ENCODE data around the gene UBIAD1.
"Not testable (repeated sequence)": the region's sequence is repeated elsewhere in the genome, so short reads cannot be mapped to it uniquely, and the experiment has no call there.

Gene UBIAD1

GRCh38 chr1:11272832-11273594 lies at the start of gene UBIAD1:
TSS of gene UBIAD1 (plus strand) at chr1:11273198. CDS start at chr1:11273532, 334 bp downstream.
- DNase-seq: peak; percentile 13

- no peak for DNase-seq
Measured at GRCh38 chr1:11227106-11228077, 45.6 kb upstream of the UBIAD1 start.

GRCh38 chr1:11229203-11229602 lies 43.8 kb upstream of the UBIAD1 start:
- DNase-seq: no peak

GRCh38 chr1:11233208-11233607 lies 39.8 kb upstream of the UBIAD1 start:
- no peak for DNase-seq

GRCh38 chr1:11237356-11237755 lies 35.6 kb upstream of the UBIAD1 start:
- DNase-seq: no peak

- DNase-seq: no peak
Measured at GRCh38 chr1:11238311-11238710, 34.7 kb upstream of the UBIAD1 start.

- DNase-seq: no peak
Measured at GRCh38 chr1:11245248-11245647, 27.8 kb upstream of the UBIAD1 start.

GRCh38 chr1:11245904-11246719 lies 26.9 kb upstream of the UBIAD1 start:
- DNase-seq: no peak

GRCh38 chr1:11248169-11248568 lies 24.8 kb upstream of the UBIAD1 start:
- no peak for DNase-seq

GRCh38 chr1:11252538-11252937 lies 20.5 kb upstream of the UBIAD1 start:
- DNase-seq: no peak

- DNase-seq: no peak
Measured at GRCh38 chr1:11253226-11253625, 19.8 kb upstream of the UBIAD1 start.

- no peak for DNase-seq
Measured at GRCh38 chr1:11256299-11256698, 16.7 kb upstream of the UBIAD1 start.

- peak; percentile 98 for DNase-seq
Measured at GRCh38 chr1:11262171-11263049, 10.6 kb upstream of the UBIAD1 start, which contains the start of gene MTOR. TSS of gene MTOR (minus strand) at chr1:11262551. CDS start at chr1:11259409, 3,142 bp downstream.

- no peak for DNase-seq
Measured at GRCh38 chr1:11266268-11267074, 6.5 kb upstream of the UBIAD1 start.

- DNase-seq: not testable (repeated sequence)
Measured at GRCh38 chr1:11267350-11268337, 5.4 kb upstream of the UBIAD1 start.

- DNase-seq: no peak
Measured at GRCh38 chr1:11272544-11272831, 510 bp upstream of the UBIAD1 start.

GRCh38 chr1:11273595-11274234 lies 717 bp downstream of the UBIAD1 start:
- DNase-seq: no peak

- no peak for DNase-seq
Measured at GRCh38 chr1:11279152-11279551, 6.2 kb downstream of the UBIAD1 start.

- DNase-seq: no peak
Measured at GRCh38 chr1:11279630-11280029, 6.6 kb downstream of the UBIAD1 start.
